Panc1 (cell line): ENCODE data around the gene GRID1.

Experiments used
- REST ChIP-seq, 2 experiments: IDR thresholded peaks; 2 replicates each; pipeline ENCODE4 v1.6.1; 2011 to 2012; ENCODE audit warnings: low read depth in 2 of 2, control low read depth in 1 of 2, low read length in 1 of 2, mild to moderate bottlenecking in 1 of 2, moderate library complexity in 1 of 2; ENCODE audit not compliant: insufficient read depth in 1 of 2
- TF ChIP-seq, protein P1 (sequence below): fragments of 450-650 bp; IDR thresholded peaks from 2 replicates; pipeline ENCODE4 v1.5.1; 2017; ENCODE audit warnings: mild to moderate bottlenecking

GRCh38 chr10:86020134-86020533 is 346.5 kb downstream of the GRID1 start:
- TF ChIP-seq, protein P1, sequence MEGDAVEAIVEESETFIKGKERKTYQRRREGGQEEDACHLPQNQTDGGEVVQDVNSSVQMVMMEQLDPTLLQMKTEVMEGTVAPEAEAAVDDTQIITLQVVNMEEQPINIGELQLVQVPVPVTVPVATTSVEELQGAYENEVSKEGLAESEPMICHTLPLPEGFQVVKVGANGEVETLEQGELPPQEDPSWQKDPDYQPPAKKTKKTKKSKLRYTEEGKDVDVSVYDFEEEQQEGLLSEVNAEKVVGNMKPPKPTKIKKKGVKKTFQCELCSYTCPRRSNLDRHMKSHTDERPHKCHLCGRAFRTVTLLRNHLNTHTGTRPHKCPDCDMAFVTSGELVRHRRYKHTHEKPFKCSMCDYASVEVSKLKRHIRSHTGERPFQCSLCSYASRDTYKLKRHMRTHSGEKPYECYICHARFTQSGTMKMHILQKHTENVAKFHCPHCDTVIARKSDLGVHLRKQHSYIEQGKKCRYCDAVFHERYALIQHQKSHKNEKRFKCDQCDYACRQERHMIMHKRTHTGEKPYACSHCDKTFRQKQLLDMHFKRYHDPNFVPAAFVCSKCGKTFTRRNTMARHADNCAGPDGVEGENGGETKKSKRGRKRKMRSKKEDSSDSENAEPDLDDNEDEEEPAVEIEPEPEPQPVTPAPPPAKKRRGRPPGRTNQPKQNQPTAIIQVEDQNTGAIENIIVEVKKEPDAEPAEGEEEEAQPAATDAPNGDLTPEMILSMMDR: no peak
- no peak for TF ChIP-seq REST (IDR thresholded peaks at IDR 0.05; ENCODE audit: insufficient read depth in 1 of 2, low read depth in 2 of 2, low read length in 1 of 2)
